PFSK-1 (cell line): ENCODE results near the gene BAZ2B.

Experiments used
- FOXP2 ChIP-seq: optimal IDR thresholded peaks from 2 replicates; pipeline ENCODE3; 2011; ENCODE audit warnings: borderline replicate concordance, control low read depth, inconsistent platforms; ENCODE audit not compliant: insufficient read depth; ENCODE audit errors: extremely low read length, extremely low read depth
- POLR2AphosphoS5 ChIP-seq: IDR thresholded peaks from 2 replicates; pipeline ENCODE4 v1.6.1; 2012; ENCODE audit warnings: low read depth, mild to moderate bottlenecking, control low read depth, low read length, moderate library complexity
- SIN3A ChIP-seq: IDR thresholded peaks from 2 replicates; pipeline ENCODE4 v1.6.1; 2012; ENCODE audit warnings: mild to moderate bottlenecking, low read length, moderate library complexity, borderline replicate concordance; ENCODE audit not compliant: insufficient read depth
- TAF1 ChIP-seq: IDR thresholded peaks from 2 replicates; pipeline ENCODE4 v1.6.1; 2012; ENCODE audit warnings: low read length, control low read depth, borderline replicate concordance; ENCODE audit not compliant: insufficient read depth
- TF ChIP-seq, protein P1 (sequence below), 2 experiments: IDR thresholded peaks; 2 replicates each; pipeline versions ENCODE4 v1.6.1 to v1.8.0; 2011 to 2012; ENCODE audit warnings: low read depth in 2 of 2, low read length in 2 of 2, control low read depth in 1 of 2, inconsistent platforms in 1 of 2, mild to moderate bottlenecking in 1 of 2, moderate library complexity in 1 of 2; ENCODE audit not compliant: insufficient read depth in 1 of 2

The BAZ2B gene

DNA sequence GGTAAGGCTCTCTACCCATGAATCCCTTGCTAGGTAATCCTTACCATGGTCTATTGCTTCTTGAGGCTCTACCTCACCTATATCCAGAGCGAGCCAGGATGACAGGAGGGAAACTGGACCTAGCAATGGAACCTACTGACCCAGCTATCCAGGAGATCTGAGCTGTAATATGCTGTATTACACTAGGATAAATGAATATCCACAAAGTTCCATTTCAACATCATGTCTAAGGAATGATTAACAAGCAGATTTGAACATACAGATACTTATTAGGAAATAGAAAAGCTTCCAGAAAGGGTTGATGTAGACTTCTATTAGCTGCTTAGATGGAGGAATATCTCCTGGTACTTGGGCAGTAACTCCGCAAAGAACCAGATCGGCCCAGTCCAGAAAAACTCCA, 110.1 kb downstream of the BAZ2B start:
- TF ChIP-seq TAF1: no peak
- no peak for TF ChIP-seq FOXP2
- TF ChIP-seq, protein P1, sequence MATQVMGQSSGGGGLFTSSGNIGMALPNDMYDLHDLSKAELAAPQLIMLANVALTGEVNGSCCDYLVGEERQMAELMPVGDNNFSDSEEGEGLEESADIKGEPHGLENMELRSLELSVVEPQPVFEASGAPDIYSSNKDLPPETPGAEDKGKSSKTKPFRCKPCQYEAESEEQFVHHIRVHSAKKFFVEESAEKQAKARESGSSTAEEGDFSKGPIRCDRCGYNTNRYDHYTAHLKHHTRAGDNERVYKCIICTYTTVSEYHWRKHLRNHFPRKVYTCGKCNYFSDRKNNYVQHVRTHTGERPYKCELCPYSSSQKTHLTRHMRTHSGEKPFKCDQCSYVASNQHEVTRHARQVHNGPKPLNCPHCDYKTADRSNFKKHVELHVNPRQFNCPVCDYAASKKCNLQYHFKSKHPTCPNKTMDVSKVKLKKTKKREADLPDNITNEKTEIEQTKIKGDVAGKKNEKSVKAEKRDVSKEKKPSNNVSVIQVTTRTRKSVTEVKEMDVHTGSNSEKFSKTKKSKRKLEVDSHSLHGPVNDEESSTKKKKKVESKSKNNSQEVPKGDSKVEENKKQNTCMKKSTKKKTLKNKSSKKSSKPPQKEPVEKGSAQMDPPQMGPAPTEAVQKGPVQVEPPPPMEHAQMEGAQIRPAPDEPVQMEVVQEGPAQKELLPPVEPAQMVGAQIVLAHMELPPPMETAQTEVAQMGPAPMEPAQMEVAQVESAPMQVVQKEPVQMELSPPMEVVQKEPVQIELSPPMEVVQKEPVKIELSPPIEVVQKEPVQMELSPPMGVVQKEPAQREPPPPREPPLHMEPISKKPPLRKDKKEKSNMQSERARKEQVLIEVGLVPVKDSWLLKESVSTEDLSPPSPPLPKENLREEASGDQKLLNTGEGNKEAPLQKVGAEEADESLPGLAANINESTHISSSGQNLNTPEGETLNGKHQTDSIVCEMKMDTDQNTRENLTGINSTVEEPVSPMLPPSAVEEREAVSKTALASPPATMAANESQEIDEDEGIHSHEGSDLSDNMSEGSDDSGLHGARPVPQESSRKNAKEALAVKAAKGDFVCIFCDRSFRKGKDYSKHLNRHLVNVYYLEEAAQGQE (IDR thresholded peaks at IDR 0.05; ENCODE audit: insufficient read depth in 1 of 2, low read depth in 2 of 2, low read length in 2 of 2): no peak
- TF ChIP-seq POLR2AphosphoS5: no peak

DNA sequence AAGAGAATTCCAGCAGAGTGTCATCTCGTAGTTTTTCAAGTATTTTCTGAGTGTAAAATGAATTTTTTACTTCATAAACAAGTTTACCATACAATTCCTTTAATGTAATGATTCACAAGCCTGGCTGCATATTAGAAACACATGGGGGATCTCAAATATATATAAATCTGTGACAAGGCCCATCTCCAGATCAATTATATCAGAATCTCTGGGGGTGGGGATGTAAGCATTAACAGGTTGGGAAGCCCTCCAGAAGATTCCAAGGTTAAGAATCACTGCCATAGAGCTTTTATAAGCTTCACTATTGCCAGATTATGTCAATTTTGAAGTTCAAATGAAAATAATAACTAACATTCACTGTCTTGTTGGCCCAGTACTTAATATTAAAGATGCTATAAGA, 111.2 kb downstream of the BAZ2B start:
- TF ChIP-seq TAF1: no peak
- no peak for TF ChIP-seq FOXP2
- TF ChIP-seq POLR2AphosphoS5: no peak
- TF ChIP-seq, protein P1 (IDR thresholded peaks at IDR 0.05; ENCODE audit: insufficient read depth in 1 of 2, low read depth in 2 of 2, low read length in 2 of 2): no peak
- no peak for TF ChIP-seq SIN3A

DNA sequence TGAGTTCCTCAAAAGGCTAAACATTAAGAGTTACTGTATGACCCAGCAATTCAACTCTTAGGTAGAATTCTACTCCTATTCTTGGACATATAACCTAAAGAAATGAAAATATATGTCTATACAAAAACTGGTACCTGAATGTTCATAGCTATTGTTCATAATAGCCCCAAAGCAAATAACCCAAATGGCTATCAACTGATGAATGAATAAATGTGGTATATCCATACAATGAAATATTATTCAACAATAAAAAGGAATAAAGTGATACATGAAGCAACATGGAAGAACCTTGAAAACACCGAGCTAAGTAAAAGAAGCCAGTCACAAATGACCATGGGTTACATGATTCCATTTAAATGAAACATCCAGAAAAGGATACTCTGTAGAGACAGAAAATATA, 114.6 kb downstream of the BAZ2B start:
- TF ChIP-seq, protein P1 (IDR thresholded peaks at IDR 0.05; ENCODE audit: insufficient read depth in 1 of 2, low read depth in 2 of 2, low read length in 2 of 2): no peak
- TF ChIP-seq POLR2AphosphoS5 (no peak), SIN3A (no peak), FOXP2 (no peak), TAF1 (no peak)

DNA sequence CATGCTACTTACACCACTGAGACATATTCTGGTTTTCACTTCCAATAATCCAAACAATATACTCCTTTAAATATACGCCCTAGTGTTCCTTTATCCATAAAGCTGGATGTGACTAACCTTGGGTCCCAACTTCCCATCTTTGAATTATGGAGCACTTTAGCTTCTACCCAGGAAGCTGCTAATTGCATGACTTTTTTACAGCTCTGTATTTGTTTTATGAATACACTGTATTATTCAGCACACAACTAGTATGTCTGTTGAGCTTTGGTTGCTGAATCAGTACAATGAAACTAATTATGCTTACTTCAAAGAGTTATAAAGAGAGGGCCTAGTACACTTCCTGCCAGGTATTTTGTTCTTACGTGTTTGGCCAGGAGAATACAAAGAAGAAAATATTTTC, 118.5 kb downstream of the BAZ2B start:
- TF ChIP-seq POLR2AphosphoS5: no peak
- TF ChIP-seq TAF1: no peak
- no peak for TF ChIP-seq FOXP2
- TF ChIP-seq, protein P1 (IDR thresholded peaks at IDR 0.05; ENCODE audit: insufficient read depth in 1 of 2, low read depth in 2 of 2, low read length in 2 of 2): no peak
- TF ChIP-seq SIN3A: no peak

DNA sequence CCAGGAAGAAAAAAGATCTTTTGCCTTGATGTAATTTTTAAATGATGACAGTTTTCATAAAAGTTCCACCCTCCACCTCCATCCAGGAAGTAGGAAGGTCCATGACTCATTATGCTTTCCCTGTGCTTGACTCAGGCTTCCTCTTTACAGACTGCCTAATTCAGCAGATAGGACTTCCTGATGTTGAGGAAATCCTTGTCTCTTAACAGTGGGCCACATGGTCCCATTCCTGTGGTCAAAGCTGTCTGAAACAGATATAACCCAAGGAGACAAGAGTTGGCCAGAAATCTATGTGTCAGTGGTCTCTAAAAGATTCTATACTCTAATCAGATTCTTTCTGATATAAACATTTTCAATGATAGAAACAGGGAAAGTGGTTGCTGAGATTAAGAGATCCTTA, 119.1 kb downstream of the BAZ2B start:
- TF ChIP-seq POLR2AphosphoS5 (no peak), FOXP2 (no peak), TAF1 (no peak), SIN3A (0 out of 2 replicates have a peak, but pooled peaks have one; percentile 52)
- TF ChIP-seq, protein P1 (IDR thresholded peaks at IDR 0.05; ENCODE audit: insufficient read depth in 1 of 2, low read depth in 2 of 2, low read length in 2 of 2): peak in 1 of 2 experiments; percentile 51; a peak in 1 of 4 replicates
